ENCODE results near the gene METTL27. TPM values are rescaled to one million over a fixed set of nuclear protein-coding genes. Genes with fewer than 3 reads are reported as not detected.

METTL27 gene
- total and polyA plus RNA-seq, 4 donors = 1.0 to 1.7 (median 1.6) TPM

DNA sequence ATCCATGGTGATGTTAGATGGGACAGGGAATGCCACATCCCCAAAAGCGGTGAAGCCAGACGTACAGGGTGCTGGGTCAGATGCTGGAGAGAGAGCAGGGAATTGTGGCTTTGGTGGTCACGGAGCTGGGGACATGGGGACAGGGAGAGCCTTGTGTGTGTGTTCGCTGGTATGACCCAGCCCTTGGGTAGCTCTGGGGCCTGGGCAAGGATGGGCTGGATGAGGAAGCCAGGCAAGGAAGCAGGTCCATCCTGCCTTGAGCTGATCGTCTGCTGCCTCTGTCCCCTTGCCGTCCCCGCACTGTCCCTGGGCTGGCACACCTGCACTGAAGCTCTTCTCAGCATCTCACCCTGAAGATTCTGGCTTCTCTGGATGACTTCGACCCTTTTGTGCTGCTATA is 26.9 kb downstream of the METTL27 start:
- Histone ChIP-seq H3K9me3 (ENCODE audit: control insufficient read depth in 4 of 4, low read length in 3 of 4) (peaks cover 0 to 2% (median 0%) of the 10 kb centered on the region in 4 donors), H3K9ac (ENCODE audit: low read depth in 1 of 2, low read length in 2 of 2) (no peak overlapping the region), H3K36me3 (ENCODE audit: control insufficient read depth in 4 of 4, insufficient read depth in 3 of 4, low read depth in 1 of 4, low read length in 3 of 4) (no peaks in the 10 kb centered on the region), H3K27ac (ENCODE audit: low read depth in 1 of 2, low read length in 2 of 2) (no peak overlapping the region), H3K4me1 (ENCODE audit: control insufficient read depth in 4 of 4, insufficient read depth in 4 of 4, low read length in 3 of 4) (no peaks in the 10 kb centered on the region), H3K4me3 (ENCODE audit: low read depth in 1 of 3, low read length in 3 of 3) (no peak overlapping the region), H3K27me3 (ENCODE audit: control insufficient read depth in 4 of 4, insufficient read depth in 4 of 4, low read length in 3 of 4) (no peaks in the 10 kb centered on the region)
- no peak for DNase-seq (ENCODE audit: low spot score)
- TF ChIP-seq FOXA1 (IDR thresholded peaks at IDR 0.05) (no peak), TAF1 (conservative IDR thresholded peaks at IDR 0.05) (no peak), FOXA2 (IDR thresholded peaks at IDR 0.05) (no peak), NR2F2 (IDR thresholded peaks at IDR 0.05) (no peak), RXRA (IDR thresholded peaks at IDR 0.05) (no peak)
- TF ChIP-seq, protein P1, sequence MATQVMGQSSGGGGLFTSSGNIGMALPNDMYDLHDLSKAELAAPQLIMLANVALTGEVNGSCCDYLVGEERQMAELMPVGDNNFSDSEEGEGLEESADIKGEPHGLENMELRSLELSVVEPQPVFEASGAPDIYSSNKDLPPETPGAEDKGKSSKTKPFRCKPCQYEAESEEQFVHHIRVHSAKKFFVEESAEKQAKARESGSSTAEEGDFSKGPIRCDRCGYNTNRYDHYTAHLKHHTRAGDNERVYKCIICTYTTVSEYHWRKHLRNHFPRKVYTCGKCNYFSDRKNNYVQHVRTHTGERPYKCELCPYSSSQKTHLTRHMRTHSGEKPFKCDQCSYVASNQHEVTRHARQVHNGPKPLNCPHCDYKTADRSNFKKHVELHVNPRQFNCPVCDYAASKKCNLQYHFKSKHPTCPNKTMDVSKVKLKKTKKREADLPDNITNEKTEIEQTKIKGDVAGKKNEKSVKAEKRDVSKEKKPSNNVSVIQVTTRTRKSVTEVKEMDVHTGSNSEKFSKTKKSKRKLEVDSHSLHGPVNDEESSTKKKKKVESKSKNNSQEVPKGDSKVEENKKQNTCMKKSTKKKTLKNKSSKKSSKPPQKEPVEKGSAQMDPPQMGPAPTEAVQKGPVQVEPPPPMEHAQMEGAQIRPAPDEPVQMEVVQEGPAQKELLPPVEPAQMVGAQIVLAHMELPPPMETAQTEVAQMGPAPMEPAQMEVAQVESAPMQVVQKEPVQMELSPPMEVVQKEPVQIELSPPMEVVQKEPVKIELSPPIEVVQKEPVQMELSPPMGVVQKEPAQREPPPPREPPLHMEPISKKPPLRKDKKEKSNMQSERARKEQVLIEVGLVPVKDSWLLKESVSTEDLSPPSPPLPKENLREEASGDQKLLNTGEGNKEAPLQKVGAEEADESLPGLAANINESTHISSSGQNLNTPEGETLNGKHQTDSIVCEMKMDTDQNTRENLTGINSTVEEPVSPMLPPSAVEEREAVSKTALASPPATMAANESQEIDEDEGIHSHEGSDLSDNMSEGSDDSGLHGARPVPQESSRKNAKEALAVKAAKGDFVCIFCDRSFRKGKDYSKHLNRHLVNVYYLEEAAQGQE (IDR thresholded peaks at IDR 0.05) = no peak
- TF ChIP-seq, protein P2, sequence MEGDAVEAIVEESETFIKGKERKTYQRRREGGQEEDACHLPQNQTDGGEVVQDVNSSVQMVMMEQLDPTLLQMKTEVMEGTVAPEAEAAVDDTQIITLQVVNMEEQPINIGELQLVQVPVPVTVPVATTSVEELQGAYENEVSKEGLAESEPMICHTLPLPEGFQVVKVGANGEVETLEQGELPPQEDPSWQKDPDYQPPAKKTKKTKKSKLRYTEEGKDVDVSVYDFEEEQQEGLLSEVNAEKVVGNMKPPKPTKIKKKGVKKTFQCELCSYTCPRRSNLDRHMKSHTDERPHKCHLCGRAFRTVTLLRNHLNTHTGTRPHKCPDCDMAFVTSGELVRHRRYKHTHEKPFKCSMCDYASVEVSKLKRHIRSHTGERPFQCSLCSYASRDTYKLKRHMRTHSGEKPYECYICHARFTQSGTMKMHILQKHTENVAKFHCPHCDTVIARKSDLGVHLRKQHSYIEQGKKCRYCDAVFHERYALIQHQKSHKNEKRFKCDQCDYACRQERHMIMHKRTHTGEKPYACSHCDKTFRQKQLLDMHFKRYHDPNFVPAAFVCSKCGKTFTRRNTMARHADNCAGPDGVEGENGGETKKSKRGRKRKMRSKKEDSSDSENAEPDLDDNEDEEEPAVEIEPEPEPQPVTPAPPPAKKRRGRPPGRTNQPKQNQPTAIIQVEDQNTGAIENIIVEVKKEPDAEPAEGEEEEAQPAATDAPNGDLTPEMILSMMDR (IDR thresholded peaks at IDR 0.05; ENCODE audit: low read depth, low read length, missing input control) = no peak
- TF ChIP-seq, protein P3, sequence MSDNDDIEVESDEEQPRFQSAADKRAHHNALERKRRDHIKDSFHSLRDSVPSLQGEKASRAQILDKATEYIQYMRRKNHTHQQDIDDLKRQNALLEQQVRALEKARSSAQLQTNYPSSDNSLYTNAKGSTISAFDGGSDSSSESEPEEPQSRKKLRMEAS (IDR thresholded peaks at IDR 0.05) = no peak
- WGBS = 86% methylated on average over 8 of the region's 8 CpGs

DNA sequence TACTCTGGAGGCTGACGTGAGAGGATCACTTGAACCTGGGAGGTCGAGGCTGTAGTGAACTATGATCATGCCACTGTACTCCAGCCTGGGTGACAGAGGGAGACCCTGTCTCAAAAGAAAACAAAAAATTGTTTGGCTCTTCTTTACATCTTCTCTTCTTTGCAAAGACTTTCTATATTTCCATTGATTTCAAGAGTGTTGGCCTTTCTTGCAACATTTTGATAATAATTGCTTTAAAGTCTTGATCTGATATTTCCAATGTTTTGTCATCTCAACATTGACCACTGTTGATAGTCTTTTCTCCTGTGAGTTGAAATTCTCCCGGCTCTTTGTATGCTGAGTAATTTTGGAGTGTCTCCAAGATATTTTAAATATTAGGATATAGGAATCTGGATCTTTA is 29.3 kb downstream of the METTL27 start:
- Histone ChIP-seq H3K4me3 (ENCODE audit: low read depth in 1 of 3, low read length in 3 of 3) (no peak overlapping the region), H3K9me3 (ENCODE audit: control insufficient read depth in 4 of 4, low read length in 3 of 4) (peaks cover 0 to 2% (median 0%) of the 10 kb centered on the region in 4 donors), H3K27ac (ENCODE audit: low read depth in 1 of 2, low read length in 2 of 2) (no peak overlapping the region), H3K4me1 (ENCODE audit: control insufficient read depth in 4 of 4, insufficient read depth in 4 of 4, low read length in 3 of 4) (no peaks in the 10 kb centered on the region), H3K9ac (ENCODE audit: low read depth in 1 of 2, low read length in 2 of 2) (no peak overlapping the region), H3K27me3 (ENCODE audit: control insufficient read depth in 4 of 4, insufficient read depth in 4 of 4, low read length in 3 of 4) (no peaks in the 10 kb centered on the region), H3K36me3 (ENCODE audit: control insufficient read depth in 4 of 4, insufficient read depth in 3 of 4, low read depth in 1 of 4, low read length in 3 of 4) (no peaks in the 10 kb centered on the region)
- no peak for DNase-seq (ENCODE audit: low spot score)
- TF ChIP-seq, protein P4, sequence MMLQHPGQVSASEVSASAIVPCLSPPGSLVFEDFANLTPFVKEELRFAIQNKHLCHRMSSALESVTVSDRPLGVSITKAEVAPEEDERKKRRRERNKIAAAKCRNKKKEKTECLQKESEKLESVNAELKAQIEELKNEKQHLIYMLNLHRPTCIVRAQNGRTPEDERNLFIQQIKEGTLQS (IDR thresholded peaks at IDR 0.05) = no peak
- TF ChIP-seq FOXA1 (IDR thresholded peaks at IDR 0.05) (no peak), JUND (IDR thresholded peaks at IDR 0.05) (no peak), HNF4G (IDR thresholded peaks at IDR 0.05) (no peak), RXRA (IDR thresholded peaks at IDR 0.05) (no peak)
- 94% methylated on average over 3 of the region's 3 CpGs for WGBS

DNA sequence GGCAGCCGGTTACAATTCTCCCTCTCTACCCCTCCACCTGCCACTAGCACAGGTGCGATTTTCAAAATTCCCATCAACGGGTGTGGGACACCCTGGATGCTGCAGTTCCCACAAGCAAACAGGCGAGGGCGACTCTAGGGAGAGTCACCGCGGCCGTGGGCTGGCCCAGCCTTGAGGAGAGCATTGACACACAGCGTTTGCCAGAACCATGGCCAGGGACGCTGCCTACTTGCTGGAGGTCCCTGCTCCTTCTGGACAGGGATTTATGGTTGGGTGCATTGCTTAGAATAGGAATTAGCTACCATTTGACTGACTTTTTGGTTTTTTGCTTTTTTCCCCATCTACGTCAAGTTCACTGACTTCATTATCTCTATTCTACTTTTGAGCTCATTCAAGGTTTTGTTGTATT is 30.6 kb downstream of the METTL27 start:
- DNase-seq (ENCODE audit: low spot score) = peak; percentile 68
- 10% methylated on average over 11 of the region's 11 CpGs for WGBS
- H3K27ac ChIP-seq (ENCODE audit: low read depth in 1 of 2, low read length in 2 of 2) = no peak overlapping the region
- no peaks in the 10 kb centered on the region for H3K36me3 ChIP-seq (ENCODE audit: control insufficient read depth in 4 of 4, insufficient read depth in 3 of 4, low read depth in 1 of 4, low read length in 3 of 4)
- peaks cover 0 to 2% (median 0%) of the 10 kb centered on the region in 4 donors for H3K9me3 ChIP-seq (ENCODE audit: control insufficient read depth in 4 of 4, low read length in 3 of 4)
- no peaks in the 10 kb centered on the region for H3K4me1 ChIP-seq (ENCODE audit: control insufficient read depth in 4 of 4, insufficient read depth in 4 of 4, low read length in 3 of 4)
- no peak overlapping the region for H3K9ac ChIP-seq (ENCODE audit: low read depth in 1 of 2, low read length in 2 of 2)
- H3K27me3 ChIP-seq (ENCODE audit: control insufficient read depth in 4 of 4, insufficient read depth in 4 of 4, low read length in 3 of 4) = no peaks in the 10 kb centered on the region
- no peak overlapping the region for H3K4me3 ChIP-seq (ENCODE audit: low read depth in 1 of 3, low read length in 3 of 3)
- TF ChIP-seq TAF1 (conservative IDR thresholded peaks at IDR 0.05) (no peak), YY1 (IDR thresholded peaks at IDR 0.05) (no peak), GABPA (IDR thresholded peaks at IDR 0.05 in 1 of 2, conservative IDR thresholded peaks at IDR 0.05 in 1 of 2) (no peak), RAD21 (IDR thresholded peaks at IDR 0.05) (peak; percentile 77 to 92)
- TF ChIP-seq, protein P2 (IDR thresholded peaks at IDR 0.05; ENCODE audit: low read depth, low read length, missing input control) = peak; percentile 84

Measured in liver (tissue), 9 donors.